GM12878 (cell line): ENCODE measurements around the gene C2orf74. TPM values are rescaled to one million over a fixed set of nuclear protein-coding genes. Genes with fewer than 3 reads are reported as not detected.

Source experiments
- ATAC-seq: fragments of 200-7000 bp; cut with Tn5 transposase; 3 replicates; pipeline ENCODE4 v1.9.1; 2020; ENCODE audit warnings: mild to moderate bottlenecking, moderate library complexity
- BruUV-seq: library from RNA; stranded (reverse); fragments of 400-500 nt; replicated peaks from 2 replicates; lab custom pipeline; 2021; lab: Mats Ljungman, UMichigan
- CTCF ChIA-PET: fragments of 300-600 bp; sonication (Branson Sonifier 250); formaldehyde crosslinking; extraction: SDS; loops from one replicate; lab custom pipeline; 2021; ENCODE audit warnings: inconsistent platforms; lab: Yijun Ruan, JAX
- POLR2A ChIA-PET: fragments of 350-600 bp; formaldehyde crosslinking; extraction: SDS; loops from one replicate; lab custom pipeline; 2021; ENCODE audit warnings: inconsistent platforms; lab: Charles Lee
- RAD21 ChIA-PET: fragments of 300-600 bp; sonication (Branson Sonifier 250); formaldehyde crosslinking; loops from one replicate; lab custom pipeline; 2023; ENCODE audit warnings: antibody characterized with exemption; ENCODE audit not compliant: unreplicated experiment; lab: Charles Lee
- SMC1A ChIA-PET: fragments of 300-600 bp; sonication (Branson Sonifier 250); formaldehyde crosslinking; loops from one replicate; lab custom pipeline; 2023; ENCODE audit not compliant: unreplicated experiment, uncharacterized antibody; lab: Charles Lee
- DNase-seq: peaks from one replicate; pipeline ENCODE4 v3.0.0-alpha.2; 2011; ENCODE audit warnings: low read depth, low spot score
- FAIRE-seq: peaks from 3 replicates; lab custom pipeline; 2011; peaks lifted over from hg19 to GRCh38; lab: Jason Lieb, UNC
- H2AFZ ChIP-seq: 2 replicates; pipeline ENCODE4 v1.6.0; 2011; ENCODE audit warnings: low read depth, low read length, control low read depth; ENCODE audit not compliant: control insufficient read depth
- H3K27ac ChIP-seq: 2 replicates; pipeline ENCODE4 v1.5.1; 2011; ENCODE audit warnings: control low read depth; ENCODE audit not compliant: control insufficient read depth, insufficient read depth
- H3K27me3 ChIP-seq, 2 experiments: replicated peaks in 1 of 2; 2 replicates each; pipeline versions ENCODE4 v1.6.0 to v1.6.1; 2011; ENCODE audit warnings: low read length in 1 of 2; ENCODE audit not compliant: control insufficient read depth in 2 of 2, insufficient read depth in 2 of 2
- H3K36me3 ChIP-seq, 2 experiments: 2 replicates each; pipeline ENCODE4 v1.5.1; 2011; ENCODE audit warnings: low read length in 1 of 2; ENCODE audit not compliant: control insufficient read depth in 2 of 2, insufficient read depth in 2 of 2
- H3K4me1 ChIP-seq: 2 replicates; pipeline ENCODE4 v1.6.1; 2011; ENCODE audit warnings: mild to moderate bottlenecking, low read length, moderate library complexity, mixed read lengths; ENCODE audit not compliant: control insufficient read depth, insufficient read depth
- H3K4me2 ChIP-seq: 2 replicates; pipeline ENCODE4 v1.6.0; 2011; ENCODE audit warnings: control low read depth; ENCODE audit not compliant: control insufficient read depth, insufficient read depth
- H3K4me3 ChIP-seq: fragments of 200-600 bp; sonication (generic); 2 replicates; pipeline ENCODE4 v1.5.1; 2016
- H3K79me2 ChIP-seq: 2 replicates; pipeline ENCODE4 v1.6.0; 2011; ENCODE audit warnings: low read length; ENCODE audit not compliant: control insufficient read depth, insufficient read depth
- H3K9ac ChIP-seq: 2 replicates; pipeline ENCODE4 v1.8.0; 2011; ENCODE audit warnings: low read length, control low read depth, mixed read lengths; ENCODE audit not compliant: control insufficient read depth, insufficient read depth
- H3K9me3 ChIP-seq: replicated peaks from 3 replicates; pipeline ENCODE4 v1.5.1; 2011; ENCODE audit warnings: mild to moderate bottlenecking, low read length; ENCODE audit not compliant: control insufficient read depth, insufficient read depth
- H4K20me1 ChIP-seq: 2 replicates; pipeline ENCODE4 v1.6.0; 2011; ENCODE audit not compliant: control insufficient read depth, insufficient read depth
- BHLHE40 ChIP-seq, 2 experiments: fragments of 450-650 bp in 1 of 2; IDR thresholded peaks; 2 replicates each; pipeline ENCODE4 v1.6.1; 2011 to 2017; ENCODE audit warnings: low read depth in 2 of 2, borderline replicate concordance in 1 of 2, improper control_type of control experiment in 1 of 2, low read length in 1 of 2, mild to moderate bottlenecking in 1 of 2
- CHD1 ChIP-seq: IDR thresholded peaks from 2 replicates; pipeline ENCODE4 v1.6.1; 2012; ENCODE audit warnings: low read depth, low read length, improper control_type of control experiment
- IKZF2 ChIP-seq, 2 experiments: fragments of 450-650 bp; IDR thresholded peaks; 2 replicates each; pipeline ENCODE4 v1.6.1; 2017; ENCODE audit warnings: mild to moderate bottlenecking in 2 of 2, moderate library complexity in 2 of 2
- MTA2 ChIP-seq: fragments of 450-650 bp; IDR thresholded peaks from 2 replicates; pipeline ENCODE4 v1.6.1; 2016; ENCODE audit warnings: low read depth, mild to moderate bottlenecking, moderate library complexity
- MTA3 ChIP-seq: IDR thresholded peaks from 2 replicates; pipeline ENCODE4 v1.6.1; 2012; ENCODE audit warnings: low read length, inconsistent platforms, borderline replicate concordance
- RELA ChIP-seq: fragments of 450-650 bp; IDR thresholded peaks from 2 replicates; pipeline ENCODE4 v1.8.0; 2014; ENCODE audit warnings: borderline replicate concordance; ENCODE audit not compliant: partially characterized antibody
- SMC3 ChIP-seq: IDR thresholded peaks from 2 replicates; pipeline ENCODE4 v1.6.1; 2011; ENCODE audit warnings: low read length, improper control_type of control experiment, borderline replicate concordance
- ZZZ3 ChIP-seq: IDR thresholded peaks from 2 replicates; pipeline ENCODE4 v1.6.1; 2011; ENCODE audit warnings: low read depth; ENCODE audit not compliant: control insufficient read depth, insufficient read length
- WGBS: methylation state at CpG from one replicate; pipeline ENCODE4 v1.1.6; 2016; ENCODE audit warnings: low lambda C conversion rate; ENCODE audit not compliant: insufficient replicate concordance, insufficient coverage; ENCODE audit errors: missing lambda C conversion rate; 5-methylcytosine and 5-hydroxymethylcytosine counted together
- in situ Hi-C: fragments of 300-500 bp; cut with MboI; formaldehyde crosslinking; loops from 9 replicates; pipeline ENCODE4 v1.14.3; 2018; ENCODE audit warnings: mixed read lengths
- intact Hi-C: fragments of 100-400 bp; cut with micrococcal nuclease; formaldehyde crosslinking; loops from one replicate; pipeline ENCODE4 v1.14.2; 2022; ENCODE audit not compliant: unreplicated experiment
- polyA plus RNA-seq, 11 experiments: library from polyadenylated mRNA; depleted of rRNA in 4 of 11; unstranded in 6 of 11; stranded (reverse) in 5 of 11; fragments of >200 nt; fragmentation: Nextera tagmentation in 4 of 11; fragmentation: Illumina TruSeq in 1 of 11; extraction: Ambion mirVana in 4 of 11; extraction: Trizol in 1 of 11; gene quantifications; 1 replicate in 1 of 11; 2 replicates in 10 of 11; pipeline versions ENCODE4 v1.2.1 to v1.2.3, GENCODE V29; 2011 to 2016; ENCODE audit warnings: inconsistent platforms in 2 of 11, missing spikeins in 2 of 11, low read depth in 1 of 11
- total RNA-seq, 4 experiments: library from RNA; depleted of rRNA in 3 of 4; stranded (reverse); fragments of >200 nt in 3 of 4; fragmentation: Illumina TruSeq in 1 of 4; extraction: Trizol in 1 of 4; gene quantifications; 2 replicates each; pipeline versions ENCODE4 v1.2.1 to v1.2.3, GENCODE V29; 2013 to 2021
- TF ChIP-seq, protein P1 (sequence below): fragments of 450-650 bp; IDR thresholded peaks from 2 replicates; pipeline ENCODE4 v1.6.1; 2017; ENCODE audit warnings: antibody characterized with exemption, mild to moderate bottlenecking, moderate library complexity
- TF ChIP-seq, protein P2 (sequence below): fragments of 150-350 bp; IDR thresholded peaks from 2 replicates; pipeline ENCODE4 v1.6.1; 2016; ENCODE audit warnings: low read depth, low read length
- TF ChIP-seq, protein P3 (sequence below): fragments of 450-650 bp; formaldehyde crosslinking; IDR thresholded peaks from 2 replicates; pipeline ENCODE4 v1.4.0; 2022; ENCODE audit warnings: mild to moderate bottlenecking, moderate library complexity

C2orf74 gene
- total and polyA plus RNA-seq, 10 of the 15 experiments (the other 5 are each of a cell fraction or from before 2014, with no cell fraction given) = 3.8 to 25.0 (median 15.2) TPM

DNA sequence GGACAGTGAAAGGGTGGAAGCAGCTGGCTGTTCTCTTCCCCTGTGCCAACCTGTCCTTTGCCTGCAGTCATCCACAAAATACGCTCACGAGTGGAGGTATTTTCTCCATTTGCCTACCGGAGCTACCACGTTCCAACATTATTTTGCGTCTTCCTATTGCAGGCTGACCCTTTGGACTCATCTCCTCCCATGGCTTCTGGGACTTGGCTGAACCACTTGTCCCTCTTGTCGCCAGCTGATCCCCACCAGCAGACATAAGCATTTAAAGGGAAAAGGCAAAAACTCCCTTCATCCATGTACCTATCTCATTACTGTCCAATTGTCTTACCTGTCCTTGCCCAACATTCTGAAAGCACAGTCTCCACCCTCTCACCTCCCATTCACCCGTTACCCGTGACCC lies 13.0 kb downstream of the C2orf74 start:
- Histone ChIP-seq H2AFZ (no peak overlapping the region), H4K20me1 (no peaks in the 10 kb centered on the region), H3K4me3 (no peak overlapping the region), H3K79me2 (peaks cover 25% of the 10 kb centered on the region), H3K4me2 (no peak overlapping the region), H3K27ac (no peak overlapping the region), H3K9me3 (no peaks in the 10 kb centered on the region), H3K36me3 (no peaks in the 10 kb centered on the region; a peak in 1 of 4 replicates), H3K9ac (no peak overlapping the region), H3K4me1 (peaks cover 11% of the 10 kb centered on the region), H3K27me3 (no peaks in the 10 kb centered on the region)
- BruUV-seq = no TSS peak
- CTCF ChIA-PET = no interaction called here
- RAD21 ChIA-PET = no interaction called here
- DNase-seq (no peak), FAIRE-seq (no peak), ATAC-seq (no peak)
- POLR2A ChIA-PET = interaction anchor here (0.5 kb wide), 1 partner anchor 399 kb away, joined by 5 read pairs; no protein-coding TSS in a partner anchor
- intact Hi-C loops = loop anchor here (5.0 to 10.0 kb wide), 2 partner anchors 293 to 380 kb away; partner anchors contain the start of gene REL
- TF ChIP-seq CHD1 (no peak), MTA2 (no peak), MTA3 (no peak), IKZF2 (IDR thresholded peaks at IDR 0.05) (no peak), SMC3 (no peak), BHLHE40 (IDR thresholded peaks at IDR 0.05; ENCODE audit: borderline replicate concordance in 1 of 2, low read depth in 2 of 2, low read length in 1 of 2) (no peak), RELA (no peak), ZZZ3 (no peak)
- TF ChIP-seq, protein P1, sequence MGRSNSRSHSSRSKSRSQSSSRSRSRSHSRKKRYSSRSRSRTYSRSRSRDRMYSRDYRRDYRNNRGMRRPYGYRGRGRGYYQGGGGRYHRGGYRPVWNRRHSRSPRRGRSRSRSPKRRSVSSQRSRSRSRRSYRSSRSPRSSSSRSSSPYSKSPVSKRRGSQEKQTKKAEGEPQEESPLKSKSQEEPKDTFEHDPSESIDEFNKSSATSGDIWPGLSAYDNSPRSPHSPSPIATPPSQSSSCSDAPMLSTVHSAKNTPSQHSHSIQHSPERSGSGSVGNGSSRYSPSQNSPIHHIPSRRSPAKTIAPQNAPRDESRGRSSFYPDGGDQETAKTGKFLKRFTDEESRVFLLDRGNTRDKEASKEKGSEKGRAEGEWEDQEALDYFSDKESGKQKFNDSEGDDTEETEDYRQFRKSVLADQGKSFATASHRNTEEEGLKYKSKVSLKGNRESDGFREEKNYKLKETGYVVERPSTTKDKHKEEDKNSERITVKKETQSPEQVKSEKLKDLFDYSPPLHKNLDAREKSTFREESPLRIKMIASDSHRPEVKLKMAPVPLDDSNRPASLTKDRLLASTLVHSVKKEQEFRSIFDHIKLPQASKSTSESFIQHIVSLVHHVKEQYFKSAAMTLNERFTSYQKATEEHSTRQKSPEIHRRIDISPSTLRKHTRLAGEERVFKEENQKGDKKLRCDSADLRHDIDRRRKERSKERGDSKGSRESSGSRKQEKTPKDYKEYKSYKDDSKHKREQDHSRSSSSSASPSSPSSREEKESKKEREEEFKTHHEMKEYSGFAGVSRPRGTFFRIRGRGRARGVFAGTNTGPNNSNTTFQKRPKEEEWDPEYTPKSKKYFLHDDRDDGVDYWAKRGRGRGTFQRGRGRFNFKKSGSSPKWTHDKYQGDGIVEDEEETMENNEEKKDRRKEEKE = no peak
- TF ChIP-seq, protein P2, sequence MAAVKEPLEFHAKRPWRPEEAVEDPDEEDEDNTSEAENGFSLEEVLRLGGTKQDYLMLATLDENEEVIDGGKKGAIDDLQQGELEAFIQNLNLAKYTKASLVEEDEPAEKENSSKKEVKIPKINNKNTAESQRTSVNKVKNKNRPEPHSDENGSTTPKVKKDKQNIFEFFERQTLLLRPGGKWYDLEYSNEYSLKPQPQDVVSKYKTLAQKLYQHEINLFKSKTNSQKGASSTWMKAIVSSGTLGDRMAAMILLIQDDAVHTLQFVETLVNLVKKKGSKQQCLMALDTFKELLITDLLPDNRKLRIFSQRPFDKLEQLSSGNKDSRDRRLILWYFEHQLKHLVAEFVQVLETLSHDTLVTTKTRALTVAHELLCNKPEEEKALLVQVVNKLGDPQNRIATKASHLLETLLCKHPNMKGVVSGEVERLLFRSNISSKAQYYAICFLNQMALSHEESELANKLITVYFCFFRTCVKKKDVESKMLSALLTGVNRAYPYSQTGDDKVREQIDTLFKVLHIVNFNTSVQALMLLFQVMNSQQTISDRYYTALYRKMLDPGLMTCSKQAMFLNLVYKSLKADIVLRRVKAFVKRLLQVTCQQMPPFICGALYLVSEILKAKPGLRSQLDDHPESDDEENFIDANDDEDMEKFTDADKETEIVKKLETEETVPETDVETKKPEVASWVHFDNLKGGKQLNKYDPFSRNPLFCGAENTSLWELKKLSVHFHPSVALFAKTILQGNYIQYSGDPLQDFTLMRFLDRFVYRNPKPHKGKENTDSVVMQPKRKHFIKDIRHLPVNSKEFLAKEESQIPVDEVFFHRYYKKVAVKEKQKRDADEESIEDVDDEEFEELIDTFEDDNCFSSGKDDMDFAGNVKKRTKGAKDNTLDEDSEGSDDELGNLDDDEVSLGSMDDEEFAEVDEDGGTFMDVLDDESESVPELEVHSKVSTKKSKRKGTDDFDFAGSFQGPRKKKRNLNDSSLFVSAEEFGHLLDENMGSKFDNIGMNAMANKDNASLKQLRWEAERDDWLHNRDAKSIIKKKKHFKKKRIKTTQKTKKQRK = no peak
- TF ChIP-seq, protein P3, sequence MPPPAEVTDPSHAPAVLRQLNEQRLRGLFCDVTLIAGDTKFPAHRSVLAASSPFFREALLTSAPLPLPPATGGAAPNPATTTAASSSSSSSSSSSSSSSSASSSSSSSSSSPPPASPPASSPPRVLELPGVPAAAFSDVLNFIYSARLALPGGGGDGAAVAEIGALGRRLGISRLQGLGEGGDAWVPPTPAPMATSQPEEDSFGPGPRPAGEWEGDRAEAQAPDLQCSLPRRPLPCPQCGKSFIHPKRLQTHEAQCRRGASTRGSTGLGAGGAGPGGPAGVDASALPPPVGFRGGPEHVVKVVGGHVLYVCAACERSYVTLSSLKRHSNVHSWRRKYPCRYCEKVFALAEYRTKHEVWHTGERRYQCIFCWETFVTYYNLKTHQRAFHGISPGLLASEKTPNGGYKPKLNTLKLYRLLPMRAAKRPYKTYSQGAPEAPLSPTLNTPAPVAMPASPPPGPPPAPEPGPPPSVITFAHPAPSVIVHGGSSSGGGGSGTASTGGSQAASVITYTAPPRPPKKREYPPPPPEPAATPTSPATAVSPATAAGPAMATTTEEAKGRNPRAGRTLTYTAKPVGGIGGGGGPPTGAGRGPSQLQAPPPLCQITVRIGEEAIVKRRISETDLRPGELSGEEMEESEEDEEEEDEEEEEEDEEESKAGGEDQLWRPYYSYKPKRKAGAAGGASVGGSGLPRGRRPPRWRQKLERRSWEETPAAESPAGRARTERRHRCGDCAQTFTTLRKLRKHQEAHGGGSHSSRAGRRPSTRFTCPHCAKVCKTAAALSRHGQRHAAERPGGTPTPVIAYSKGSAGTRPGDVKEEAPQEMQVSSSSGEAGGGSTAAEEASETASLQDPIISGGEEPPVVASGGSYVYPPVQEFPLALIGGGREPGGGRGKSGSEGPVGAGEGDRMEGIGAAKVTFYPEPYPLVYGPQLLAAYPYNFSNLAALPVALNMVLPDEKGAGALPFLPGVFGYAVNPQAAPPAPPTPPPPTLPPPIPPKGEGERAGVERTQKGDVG (CRISPR knock-in tag) = no peak
- SMC1A ChIA-PET = no interaction called here
- in situ Hi-C loops = no loop called here
- WGBS = 86% methylated on average over 8 of the region's 8 CpGs
